Measurements from ENCODE around the gene CDH1.

CDH1 gene

DNA sequence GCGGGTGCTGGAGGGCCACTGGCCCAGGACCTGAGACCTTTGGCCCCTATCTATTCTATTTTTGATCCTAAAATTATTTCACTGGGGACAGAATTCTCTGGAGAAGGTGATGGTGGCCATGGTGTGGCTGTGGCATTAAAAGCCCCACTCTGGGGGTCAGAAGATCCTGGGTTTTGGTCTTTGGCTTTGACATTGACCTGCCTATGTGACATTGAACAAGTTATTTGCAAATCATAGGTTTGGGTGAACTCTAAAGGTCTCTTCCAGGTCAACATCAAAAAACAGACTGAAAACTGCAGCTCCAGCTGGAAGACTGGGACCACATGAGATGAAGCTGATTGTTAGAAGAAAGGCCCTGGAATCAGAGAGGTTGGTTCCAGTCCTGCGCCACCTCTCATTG, 2.3 kb upstream of the CDH1 start:
- Histone ChIP-seq H3K27me3 (ENCODE audit: control insufficient read depth, insufficient read depth, low read length) (peaks cover 2% of the 10 kb centered on the region), H3K36me3 (ENCODE audit: control insufficient read depth, insufficient read depth, low read length) (no peaks in the 10 kb centered on the region), H3K9ac (ENCODE audit: low read length) (no peak overlapping the region), H3K4me1 (ENCODE audit: control insufficient read depth, insufficient read depth, low read length) (no peaks in the 10 kb centered on the region), H3K4me3 (ENCODE audit: low read length) (no peak overlapping the region), H3K27ac (ENCODE audit: low read depth, low read length) (no peak overlapping the region)

DNA sequence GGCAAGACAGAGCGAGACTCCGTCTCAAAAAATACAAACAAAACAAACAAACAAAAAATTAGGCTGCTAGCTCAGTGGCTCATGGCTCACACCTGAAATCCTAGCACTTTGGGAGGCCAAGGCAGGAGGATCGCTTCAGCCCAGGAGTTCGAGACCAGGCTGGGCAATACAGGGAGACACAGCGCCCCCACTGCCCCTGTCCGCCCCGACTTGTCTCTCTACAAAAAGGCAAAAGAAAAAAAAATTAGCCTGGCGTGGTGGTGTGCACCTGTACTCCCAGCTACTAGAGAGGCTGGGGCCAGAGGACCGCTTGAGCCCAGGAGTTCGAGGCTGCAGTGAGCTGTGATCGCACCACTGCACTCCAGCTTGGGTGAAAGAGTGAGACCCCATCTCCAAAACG, 531 bp upstream of the CDH1 start:
- H3K36me3 ChIP-seq (ENCODE audit: control insufficient read depth, insufficient read depth, low read length): no peaks in the 10 kb centered on the region
- H3K4me1 ChIP-seq (ENCODE audit: control insufficient read depth, insufficient read depth, low read length): no peaks in the 10 kb centered on the region
- H3K4me3 ChIP-seq (ENCODE audit: low read length): peak overlapping the region; percentile 15
- peaks cover 2% of the 10 kb centered on the region for H3K27me3 ChIP-seq (ENCODE audit: control insufficient read depth, insufficient read depth, low read length)
- no peak overlapping the region for H3K27ac ChIP-seq (ENCODE audit: low read depth, low read length)
- H3K9ac ChIP-seq (ENCODE audit: low read length): no peak overlapping the region

DNA sequence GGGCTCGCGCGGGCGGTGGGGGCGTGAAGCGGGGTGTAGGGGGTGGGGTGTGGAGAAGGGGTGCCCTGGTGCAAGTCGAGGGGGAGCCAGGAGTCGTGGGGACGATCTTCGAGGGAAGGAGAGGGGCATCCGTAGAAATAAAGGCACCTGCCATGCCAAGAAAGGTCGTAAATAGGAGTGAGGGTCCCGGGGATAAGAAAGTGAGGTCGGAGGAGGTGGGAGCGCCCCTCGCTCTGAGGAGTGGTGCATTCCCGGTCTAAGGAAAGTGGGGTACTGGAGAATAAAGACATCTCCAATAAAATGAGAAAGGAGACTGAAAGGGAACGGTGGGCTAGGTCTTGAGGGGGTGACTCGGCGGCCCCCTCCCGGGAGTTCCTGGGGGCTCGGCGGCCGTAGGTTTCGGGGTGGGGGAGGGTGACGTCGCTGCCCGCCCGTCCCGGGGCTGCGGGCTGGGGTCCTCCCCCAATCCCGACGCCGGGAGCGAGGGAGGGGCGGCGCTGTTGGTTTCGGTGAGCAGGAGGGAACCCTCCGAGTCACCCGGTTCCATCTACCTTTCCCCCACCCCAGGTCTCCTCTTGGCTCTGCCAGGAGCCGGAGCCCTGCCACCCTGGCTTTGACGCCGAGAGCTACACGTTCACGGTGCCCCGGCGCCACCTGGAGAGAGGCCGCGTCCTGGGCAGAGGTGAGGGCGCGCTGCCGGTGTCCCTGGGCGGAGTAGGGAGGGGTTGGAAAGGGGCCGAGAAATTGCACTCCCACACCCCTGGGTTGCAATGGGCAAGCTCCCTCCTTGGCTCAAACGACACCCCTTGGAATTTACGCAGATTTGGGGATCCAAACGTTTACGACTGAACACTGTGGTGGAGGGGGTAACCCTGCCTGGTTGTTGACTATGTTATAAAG, 888 bp downstream of the CDH1 start:
- H3K27me3 ChIP-seq (ENCODE audit: control insufficient read depth, insufficient read depth, low read length): peaks cover 2% of the 10 kb centered on the region
- peak overlapping the region; percentile 21 for H3K9ac ChIP-seq (ENCODE audit: low read length)
- H3K27ac ChIP-seq (ENCODE audit: low read depth, low read length): no peak overlapping the region

DNA sequence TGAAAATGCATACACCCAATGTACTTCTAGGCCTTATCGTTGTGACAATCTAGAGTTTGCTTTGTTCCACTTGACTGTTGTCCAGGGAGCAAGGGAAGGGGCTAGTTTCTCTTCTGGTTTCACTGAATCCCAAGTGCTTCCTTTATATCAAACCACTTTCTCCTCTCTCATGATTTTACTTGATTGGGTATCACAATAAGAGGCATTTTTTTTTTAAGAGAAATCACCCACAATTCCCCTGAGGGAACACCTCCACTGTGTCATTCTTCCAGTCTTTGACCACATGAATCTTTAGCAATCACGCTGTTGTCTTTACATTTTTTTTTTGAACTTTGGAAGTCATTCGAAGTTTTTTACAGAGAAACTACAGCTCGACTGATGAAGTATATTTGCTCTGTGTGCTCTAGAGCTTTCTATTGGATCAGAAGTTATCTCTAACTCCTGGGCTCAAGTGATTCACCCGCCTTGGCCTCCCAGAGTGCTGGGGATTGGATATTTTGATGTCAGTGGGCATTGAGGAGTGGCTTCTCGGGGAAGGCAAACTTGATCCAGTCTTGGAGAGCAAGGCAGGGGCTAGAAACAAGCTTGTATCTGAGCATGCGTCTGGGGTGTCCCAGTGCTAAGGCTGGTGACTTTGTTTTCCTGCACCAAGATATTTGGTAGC, 3.0 kb downstream of the CDH1 start:
- H3K36me3 ChIP-seq (ENCODE audit: control insufficient read depth, insufficient read depth, low read length): no peaks in the 10 kb centered on the region
- H3K27ac ChIP-seq (ENCODE audit: low read depth, low read length): no peak overlapping the region
- no peak overlapping the region for H3K9ac ChIP-seq (ENCODE audit: low read length)
- H3K27me3 ChIP-seq (ENCODE audit: control insufficient read depth, insufficient read depth, low read length): peaks cover 2% of the 10 kb centered on the region
- no peak overlapping the region for H3K4me3 ChIP-seq (ENCODE audit: low read length)
- H3K4me1 ChIP-seq (ENCODE audit: control insufficient read depth, insufficient read depth, low read length): no peaks in the 10 kb centered on the region

More for the DNA sequence above, 888 bp downstream of the CDH1 start:
- no peaks in the 10 kb centered on the region for H3K36me3 ChIP-seq (ENCODE audit: control insufficient read depth, insufficient read depth, low read length)
- peak overlapping the region; percentile 70 for H3K4me3 ChIP-seq (ENCODE audit: low read length)
- no peaks in the 10 kb centered on the region for H3K4me1 ChIP-seq (ENCODE audit: control insufficient read depth, insufficient read depth, low read length)

DNA sequence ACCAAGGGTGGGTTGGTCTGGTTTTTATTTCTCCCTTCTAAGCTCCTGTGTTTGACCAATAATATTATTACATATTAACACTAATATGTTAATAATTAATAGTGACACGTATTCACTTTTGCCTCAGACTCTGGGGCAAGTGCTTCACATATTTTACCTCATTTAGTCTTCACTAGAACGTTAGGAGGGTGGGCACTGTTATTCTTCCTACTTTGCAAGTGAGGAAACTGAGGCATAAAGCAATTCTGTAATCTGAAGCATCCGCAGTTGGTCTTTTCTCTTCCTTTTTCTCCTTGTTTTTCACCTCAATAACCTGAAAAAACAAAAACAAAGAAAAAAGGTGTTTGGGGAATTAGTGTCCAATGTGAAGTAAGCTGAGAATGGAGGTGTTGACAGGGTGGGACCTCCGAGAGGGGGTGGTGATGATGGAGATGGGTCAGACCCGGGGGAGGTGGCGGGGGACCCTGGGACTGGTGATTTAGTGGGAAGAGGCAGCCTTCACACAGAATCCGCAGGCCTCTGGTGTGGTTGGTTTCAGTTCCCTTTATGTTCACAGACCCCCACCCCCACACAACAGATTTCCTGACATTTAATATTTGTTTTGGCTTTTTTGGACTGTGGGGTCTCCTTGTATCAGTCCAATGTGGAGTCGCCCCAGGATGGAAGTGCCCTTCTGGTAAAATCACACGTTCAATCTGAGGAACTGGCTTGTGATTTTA, 3.7 kb downstream of the CDH1 start:
- no peak overlapping the region for H3K4me3 ChIP-seq (ENCODE audit: low read length)
- no peaks in the 10 kb centered on the region for H3K36me3 ChIP-seq (ENCODE audit: control insufficient read depth, insufficient read depth, low read length)
- H3K27ac ChIP-seq (ENCODE audit: low read depth, low read length): no peak overlapping the region
- H3K9ac ChIP-seq (ENCODE audit: low read length): no peak overlapping the region
- no peaks in the 10 kb centered on the region for H3K4me1 ChIP-seq (ENCODE audit: control insufficient read depth, insufficient read depth, low read length)
- H3K27me3 ChIP-seq (ENCODE audit: control insufficient read depth, insufficient read depth, low read length): peaks cover 2% of the 10 kb centered on the region

DNA sequence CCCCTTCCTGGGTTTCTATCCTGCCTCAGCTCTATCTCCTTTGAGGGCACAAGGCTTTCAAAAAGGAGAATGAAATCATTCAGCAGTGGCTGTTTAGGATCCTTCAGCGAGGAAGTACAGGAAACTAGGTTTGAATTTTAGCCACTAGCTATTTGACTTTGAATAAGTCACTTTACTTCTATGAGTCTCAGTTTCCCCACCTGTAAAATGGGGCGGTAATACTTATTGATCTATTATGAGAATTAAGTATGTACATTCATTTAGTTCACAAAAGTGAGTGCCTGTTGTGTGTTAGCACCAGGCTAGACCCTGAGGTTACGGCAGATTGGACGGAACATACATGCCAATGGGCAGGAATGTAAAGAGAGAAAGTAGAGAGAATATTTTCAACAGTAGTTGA, 6.6 kb downstream of the CDH1 start:
- Histone ChIP-seq H3K36me3 (ENCODE audit: control insufficient read depth, insufficient read depth, low read length) (no peaks in the 10 kb centered on the region), H3K4me1 (ENCODE audit: control insufficient read depth, insufficient read depth, low read length) (no peaks in the 10 kb centered on the region), H3K27ac (ENCODE audit: low read depth, low read length) (no peak overlapping the region), H3K9ac (ENCODE audit: low read length) (no peak overlapping the region), H3K27me3 (ENCODE audit: control insufficient read depth, insufficient read depth, low read length) (no peaks in the 10 kb centered on the region), H3K4me3 (ENCODE audit: low read length) (no peak overlapping the region)

DNA sequence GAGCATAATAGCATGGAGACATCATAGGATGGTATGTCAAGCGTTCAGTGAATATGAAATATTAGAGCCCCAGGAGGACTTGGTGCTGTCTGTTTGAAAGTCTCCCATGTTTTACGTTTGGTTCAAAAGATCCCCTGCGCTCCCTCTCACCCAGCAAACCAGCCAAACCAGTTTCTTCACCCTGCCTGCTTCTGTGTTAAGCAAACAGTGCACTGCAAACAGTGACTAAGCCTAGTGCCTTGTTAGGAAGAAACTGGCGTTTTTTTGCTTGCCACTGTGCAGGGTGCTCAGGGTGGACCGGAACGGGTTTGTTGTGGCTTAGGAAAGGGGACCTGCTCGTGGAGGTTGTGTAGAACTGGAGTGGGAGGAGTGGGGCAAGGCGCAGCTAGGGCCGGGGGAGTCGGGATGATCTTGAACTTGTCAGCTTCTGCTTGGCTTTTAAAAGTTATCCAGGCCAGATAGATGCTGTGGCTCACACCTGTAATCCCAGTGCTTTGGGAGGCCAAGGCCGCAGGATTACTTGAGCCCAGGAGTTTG, 7.7 kb downstream of the CDH1 start:
- Histone ChIP-seq H3K4me3 (ENCODE audit: low read length) (no peak overlapping the region), H3K36me3 (ENCODE audit: control insufficient read depth, insufficient read depth, low read length) (no peaks in the 10 kb centered on the region), H3K27ac (ENCODE audit: low read depth, low read length) (no peak overlapping the region), H3K9ac (ENCODE audit: low read length) (no peak overlapping the region), H3K27me3 (ENCODE audit: control insufficient read depth, insufficient read depth, low read length) (no peaks in the 10 kb centered on the region), H3K4me1 (ENCODE audit: control insufficient read depth, insufficient read depth, low read length) (no peaks in the 10 kb centered on the region)

DNA sequence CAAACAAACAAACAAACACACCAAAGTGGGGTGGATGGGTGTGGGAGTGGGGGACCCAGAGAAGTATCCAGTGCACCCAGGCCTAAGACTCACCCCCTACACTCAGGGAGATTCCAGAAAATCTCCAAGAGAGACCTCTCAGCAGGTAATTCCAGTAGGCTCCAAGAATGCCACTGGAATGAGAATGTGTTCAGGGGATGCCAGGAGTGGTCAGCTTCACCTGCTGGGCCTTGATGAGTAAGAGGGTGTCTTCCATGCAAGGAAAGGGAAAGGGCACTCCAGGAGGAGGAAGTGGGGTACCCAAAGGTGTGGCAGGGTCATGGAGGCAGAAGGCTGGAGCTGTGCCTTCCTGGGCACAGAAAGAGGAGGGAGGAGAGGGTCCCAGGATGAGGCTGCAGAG, 9.9 kb downstream of the CDH1 start:
- H3K27ac ChIP-seq (ENCODE audit: low read depth, low read length): no peak overlapping the region
- H3K9ac ChIP-seq (ENCODE audit: low read length): no peak overlapping the region
- no peaks in the 10 kb centered on the region for H3K4me1 ChIP-seq (ENCODE audit: control insufficient read depth, insufficient read depth, low read length)
- no peaks in the 10 kb centered on the region for H3K27me3 ChIP-seq (ENCODE audit: control insufficient read depth, insufficient read depth, low read length)
- no peak overlapping the region for H3K4me3 ChIP-seq (ENCODE audit: low read length)
- H3K36me3 ChIP-seq (ENCODE audit: control insufficient read depth, insufficient read depth, low read length): no peaks in the 10 kb centered on the region

DNA sequence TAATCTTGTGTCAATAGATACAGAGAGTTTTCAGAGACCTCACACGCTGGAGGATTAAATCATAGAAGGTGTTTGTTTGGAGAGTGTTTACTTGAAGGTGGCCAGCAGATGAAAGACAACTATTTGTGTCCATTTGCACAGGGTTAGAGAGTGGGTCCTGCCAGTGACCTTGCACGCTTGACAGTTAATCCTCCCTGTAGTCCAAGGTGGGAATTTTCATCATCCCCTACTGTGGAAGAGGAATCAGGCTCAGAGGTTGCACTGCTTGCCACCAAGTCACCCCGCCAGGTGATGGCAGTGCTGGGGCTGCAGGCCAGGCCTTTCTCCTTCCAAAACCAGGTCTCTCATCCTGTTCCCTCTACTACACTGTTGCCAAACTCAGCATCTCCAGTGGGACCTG, 12.3 kb downstream of the CDH1 start:
- Histone ChIP-seq H3K27ac (ENCODE audit: low read depth, low read length) (no peak overlapping the region), H3K4me1 (ENCODE audit: control insufficient read depth, insufficient read depth, low read length) (no peaks in the 10 kb centered on the region), H3K4me3 (ENCODE audit: low read length) (no peak overlapping the region), H3K27me3 (ENCODE audit: control insufficient read depth, insufficient read depth, low read length) (no peaks in the 10 kb centered on the region), H3K9ac (ENCODE audit: low read length) (no peak overlapping the region), H3K36me3 (ENCODE audit: control insufficient read depth, insufficient read depth, low read length) (no peaks in the 10 kb centered on the region)

DNA sequence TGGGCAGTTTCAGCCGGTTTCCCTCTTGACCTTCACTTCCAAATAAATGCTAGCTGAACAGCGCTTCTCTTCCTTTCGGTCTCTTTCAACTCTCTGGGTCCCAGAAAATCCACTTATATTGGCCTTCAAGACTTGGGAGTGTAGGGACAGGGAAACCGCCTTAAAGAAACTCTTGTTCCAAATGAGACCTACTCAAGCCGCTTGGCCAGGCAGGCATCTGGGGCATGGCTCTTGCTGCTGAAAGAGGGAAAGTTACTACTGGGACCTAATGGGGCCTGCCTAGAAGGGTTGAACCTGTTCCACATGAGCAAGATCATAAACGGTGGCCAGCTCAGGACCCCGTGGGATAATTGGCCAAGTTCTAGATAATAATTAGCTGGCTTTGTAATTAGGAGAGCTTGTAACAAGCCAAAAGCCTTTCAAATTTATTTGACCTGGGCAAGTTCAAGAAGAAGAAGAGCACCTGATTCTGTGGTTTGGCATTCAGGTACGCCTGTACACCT, 13.2 kb downstream of the CDH1 start:
- Histone ChIP-seq H3K9ac (ENCODE audit: low read length) (no peak overlapping the region), H3K27ac (ENCODE audit: low read depth, low read length) (no peak overlapping the region), H3K4me3 (ENCODE audit: low read length) (no peak overlapping the region), H3K4me1 (ENCODE audit: control insufficient read depth, insufficient read depth, low read length) (no peaks in the 10 kb centered on the region), H3K36me3 (ENCODE audit: control insufficient read depth, insufficient read depth, low read length) (no peaks in the 10 kb centered on the region), H3K27me3 (ENCODE audit: control insufficient read depth, insufficient read depth, low read length) (no peaks in the 10 kb centered on the region)

DNA sequence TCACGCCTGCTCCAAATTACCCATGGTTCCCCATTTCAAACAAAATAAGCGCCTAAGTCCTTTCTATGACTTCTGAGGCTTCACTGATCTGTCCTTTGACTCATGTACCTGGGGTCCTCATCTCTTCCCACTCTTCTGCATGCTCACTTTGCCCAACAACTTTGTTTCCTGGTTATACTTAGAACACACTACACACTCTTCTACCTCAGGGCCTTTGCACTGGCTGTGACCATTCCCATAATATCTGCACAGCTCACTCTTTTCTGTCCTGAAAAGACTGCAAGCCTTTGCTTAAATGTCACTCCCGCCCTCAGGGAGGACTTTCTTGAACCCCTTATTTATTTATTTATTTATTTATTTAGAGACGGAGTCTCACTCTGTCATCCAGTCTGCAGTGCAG, 14.1 kb downstream of the CDH1 start:
- Histone ChIP-seq H3K4me3 (ENCODE audit: low read length) (no peak overlapping the region), H3K27me3 (ENCODE audit: control insufficient read depth, insufficient read depth, low read length) (no peaks in the 10 kb centered on the region), H3K4me1 (ENCODE audit: control insufficient read depth, insufficient read depth, low read length) (no peaks in the 10 kb centered on the region)

DNA sequence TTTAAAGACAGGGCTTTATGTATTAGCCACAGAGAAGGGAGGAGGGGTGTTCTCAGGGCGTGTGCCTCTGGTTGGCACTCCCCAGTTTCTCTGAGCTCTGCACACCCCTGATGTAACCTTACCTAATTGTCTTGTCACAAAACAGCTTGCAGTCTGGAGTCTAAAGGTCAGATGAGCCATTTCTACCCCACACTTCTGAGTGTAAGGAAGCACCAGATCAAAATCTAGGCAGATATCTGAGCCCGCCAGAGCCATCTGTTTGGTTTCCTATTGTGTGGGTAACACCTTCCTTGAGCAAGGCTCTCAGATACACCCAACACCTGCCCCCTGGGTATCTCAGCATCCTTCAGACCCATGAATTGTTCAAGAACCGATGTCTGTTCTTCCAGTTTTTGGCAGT, 15.5 kb downstream of the CDH1 start:
- Histone ChIP-seq H3K4me1 (ENCODE audit: control insufficient read depth, insufficient read depth, low read length) (no peaks in the 10 kb centered on the region), H3K9ac (ENCODE audit: low read length) (no peak overlapping the region), H3K27ac (ENCODE audit: low read depth, low read length) (no peak overlapping the region), H3K4me3 (ENCODE audit: low read length) (no peak overlapping the region), H3K36me3 (ENCODE audit: control insufficient read depth, insufficient read depth, low read length) (no peaks in the 10 kb centered on the region), H3K27me3 (ENCODE audit: control insufficient read depth, insufficient read depth, low read length) (no peaks in the 10 kb centered on the region)

More for the DNA sequence above, 14.1 kb downstream of the CDH1 start:
- Histone ChIP-seq H3K27ac (ENCODE audit: low read depth, low read length) (no peak overlapping the region), H3K9ac (ENCODE audit: low read length) (no peak overlapping the region), H3K36me3 (ENCODE audit: control insufficient read depth, insufficient read depth, low read length) (no peaks in the 10 kb centered on the region)

Data from rectal smooth muscle tissue (tissue), 1 donor.